Panc1 (cell line): ENCODE measurements around the gene OIP5. TPM values are rescaled to one million over a fixed set of nuclear protein-coding genes. Genes with fewer than 3 reads are reported as not detected.

Experiments used
- ATAC-seq: fragments of 200-7000 bp; cut with Tn5 transposase; 2 replicates; pipeline ENCODE4 v1.9.1; 2020; ENCODE audit warnings: mild to moderate bottlenecking, moderate library complexity
- BruUV-seq: library from RNA; stranded (reverse); fragments of 400-500 nt; replicated peaks from 2 replicates; lab custom pipeline; 2021; lab: Mats Ljungman, UMichigan
- CTCF ChIA-PET: fragments of 300-600 bp; sonication (Branson Sonifier 250); formaldehyde crosslinking; loops from one replicate; lab custom pipeline; 2022; ENCODE audit warnings: antibody characterized with exemption; lab: Charles Lee
- POLR2A ChIA-PET: fragments of 300-600 bp; sonication (Branson Sonifier 250); formaldehyde crosslinking; loops from one replicate; lab custom pipeline; 2022; ENCODE audit warnings: antibody characterized with exemption; lab: Charles Lee
- DNase-seq: peaks from one replicate; pipeline ENCODE4 v3.0.0-alpha.2; 2010; ENCODE audit warnings: low read depth, low spot score
- H3K27ac ChIP-seq: 2 replicates; pipeline ENCODE4 v1.5.1; 2011; ENCODE audit warnings: mild to moderate bottlenecking, low read length, inconsistent platforms
- H3K27me3 ChIP-seq: fragments of 200-500 bp; sonication (Bioruptor generic); 2 replicates; pipeline ENCODE4 v1.6.0; 2014; ENCODE audit warnings: low read length, inconsistent platforms; ENCODE audit not compliant: control insufficient read depth, insufficient read depth
- H3K36me3 ChIP-seq: fragments of 200-500 bp; sonication (Bioruptor generic); 2 replicates; pipeline ENCODE4 v1.5.1; 2014; ENCODE audit warnings: inconsistent platforms, mild to moderate bottlenecking, low read length, moderate library complexity; ENCODE audit not compliant: control insufficient read depth, insufficient read depth
- H3K4me1 ChIP-seq: 2 replicates; pipeline ENCODE4 v1.5.1; 2011; ENCODE audit warnings: inconsistent platforms, mild to moderate bottlenecking, low read length, moderate library complexity; ENCODE audit not compliant: control insufficient read depth, insufficient read depth
- H3K4me3 ChIP-seq, 2 experiments: 2 replicates each; pipeline ENCODE4 v1.5.1; 2011 to 2012; ENCODE audit warnings: low read depth in 2 of 2, low read length in 2 of 2, mild to moderate bottlenecking in 2 of 2, inconsistent platforms in 1 of 2, moderate library complexity in 1 of 2
- H3K9me3 ChIP-seq: fragments of 200-500 bp; sonication (Bioruptor generic); 2 replicates; pipeline ENCODE4 v1.5.1; 2014; ENCODE audit warnings: low read depth, mild to moderate bottlenecking, inconsistent platforms, low read length, moderate library complexity; ENCODE audit not compliant: control insufficient read depth, insufficient read depth
- POLR2AphosphoS5 ChIP-seq: IDR thresholded peaks from 2 replicates; pipeline ENCODE4 v1.6.1; 2012; ENCODE audit warnings: mild to moderate bottlenecking, low read depth, low read length, moderate library complexity
- SIN3A ChIP-seq: IDR thresholded peaks from 2 replicates; pipeline ENCODE4 v1.6.1; 2012; ENCODE audit warnings: low read depth, mild to moderate bottlenecking, low read length, moderate library complexity, borderline replicate concordance; ENCODE audit not compliant: insufficient read depth
- TCF7L2 ChIP-seq: IDR thresholded peaks from 2 replicates; pipeline ENCODE4 v1.6.1; 2011; ENCODE audit warnings: mild to moderate bottlenecking, low read depth, low read length, inconsistent platforms
- in situ Hi-C: cut with HindIII; loops from 2 replicates; pipeline ENCODE4 v1.10.0; 2016; ENCODE audit warnings: low sequenced_read_pairs, low pct_unique_long_range_greater_than_20kb
- intact Hi-C: fragments of 100-400 bp; cut with micrococcal nuclease; formaldehyde crosslinking; loops from one replicate; pipeline ENCODE4 v1.10.0; 2022; ENCODE audit not compliant: unreplicated experiment
- total RNA-seq: library from RNA; stranded (reverse); gene quantifications from one replicate; pipeline ENCODE4 v1.2.1, GENCODE V29; 2021; ENCODE audit not compliant: unreplicated experiment
- TF ChIP-seq, protein P1 (sequence below): fragments of 450-650 bp; IDR thresholded peaks from 2 replicates; pipeline ENCODE4 v1.5.1; 2017; ENCODE audit warnings: mild to moderate bottlenecking
- TF ChIP-seq, protein P2 (sequence below), 2 experiments: IDR thresholded peaks; 2 replicates each; pipeline ENCODE4 v1.6.1; 2011 to 2012; ENCODE audit warnings: low read depth in 2 of 2, control low read depth in 1 of 2, low read length in 1 of 2, mild to moderate bottlenecking in 1 of 2, moderate library complexity in 1 of 2; ENCODE audit not compliant: insufficient read depth in 1 of 2

The OIP5 gene
- total RNA-seq, 1 experiment from 2014 or later: 26.7 TPM

DNA sequence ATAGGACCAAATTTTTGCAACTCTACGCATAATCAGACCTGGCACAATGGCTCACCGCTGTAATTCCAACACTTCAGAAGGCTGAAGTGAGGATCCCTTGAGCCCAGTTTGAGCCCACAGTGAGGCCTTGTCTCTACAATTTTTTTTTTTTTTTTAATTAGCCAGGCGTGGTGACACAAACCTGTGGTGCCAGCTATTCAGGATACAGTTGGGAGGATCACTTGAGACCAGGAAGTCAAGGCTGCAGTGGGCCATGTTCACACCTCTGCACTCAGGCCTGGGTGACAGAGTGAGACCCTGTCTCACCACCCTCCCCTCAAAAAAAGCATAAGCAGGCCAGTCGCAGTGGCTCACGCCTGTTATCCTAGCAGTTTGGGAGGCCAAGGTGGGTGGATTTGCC lies 24.7 kb downstream of the OIP5 start:
- H3K27ac ChIP-seq: no peak overlapping the region
- TF ChIP-seq SIN3A (no peak), TCF7L2 (no peak), POLR2AphosphoS5 (no peak)
- TF ChIP-seq, protein P1, sequence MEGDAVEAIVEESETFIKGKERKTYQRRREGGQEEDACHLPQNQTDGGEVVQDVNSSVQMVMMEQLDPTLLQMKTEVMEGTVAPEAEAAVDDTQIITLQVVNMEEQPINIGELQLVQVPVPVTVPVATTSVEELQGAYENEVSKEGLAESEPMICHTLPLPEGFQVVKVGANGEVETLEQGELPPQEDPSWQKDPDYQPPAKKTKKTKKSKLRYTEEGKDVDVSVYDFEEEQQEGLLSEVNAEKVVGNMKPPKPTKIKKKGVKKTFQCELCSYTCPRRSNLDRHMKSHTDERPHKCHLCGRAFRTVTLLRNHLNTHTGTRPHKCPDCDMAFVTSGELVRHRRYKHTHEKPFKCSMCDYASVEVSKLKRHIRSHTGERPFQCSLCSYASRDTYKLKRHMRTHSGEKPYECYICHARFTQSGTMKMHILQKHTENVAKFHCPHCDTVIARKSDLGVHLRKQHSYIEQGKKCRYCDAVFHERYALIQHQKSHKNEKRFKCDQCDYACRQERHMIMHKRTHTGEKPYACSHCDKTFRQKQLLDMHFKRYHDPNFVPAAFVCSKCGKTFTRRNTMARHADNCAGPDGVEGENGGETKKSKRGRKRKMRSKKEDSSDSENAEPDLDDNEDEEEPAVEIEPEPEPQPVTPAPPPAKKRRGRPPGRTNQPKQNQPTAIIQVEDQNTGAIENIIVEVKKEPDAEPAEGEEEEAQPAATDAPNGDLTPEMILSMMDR: no peak
- TF ChIP-seq, protein P2, sequence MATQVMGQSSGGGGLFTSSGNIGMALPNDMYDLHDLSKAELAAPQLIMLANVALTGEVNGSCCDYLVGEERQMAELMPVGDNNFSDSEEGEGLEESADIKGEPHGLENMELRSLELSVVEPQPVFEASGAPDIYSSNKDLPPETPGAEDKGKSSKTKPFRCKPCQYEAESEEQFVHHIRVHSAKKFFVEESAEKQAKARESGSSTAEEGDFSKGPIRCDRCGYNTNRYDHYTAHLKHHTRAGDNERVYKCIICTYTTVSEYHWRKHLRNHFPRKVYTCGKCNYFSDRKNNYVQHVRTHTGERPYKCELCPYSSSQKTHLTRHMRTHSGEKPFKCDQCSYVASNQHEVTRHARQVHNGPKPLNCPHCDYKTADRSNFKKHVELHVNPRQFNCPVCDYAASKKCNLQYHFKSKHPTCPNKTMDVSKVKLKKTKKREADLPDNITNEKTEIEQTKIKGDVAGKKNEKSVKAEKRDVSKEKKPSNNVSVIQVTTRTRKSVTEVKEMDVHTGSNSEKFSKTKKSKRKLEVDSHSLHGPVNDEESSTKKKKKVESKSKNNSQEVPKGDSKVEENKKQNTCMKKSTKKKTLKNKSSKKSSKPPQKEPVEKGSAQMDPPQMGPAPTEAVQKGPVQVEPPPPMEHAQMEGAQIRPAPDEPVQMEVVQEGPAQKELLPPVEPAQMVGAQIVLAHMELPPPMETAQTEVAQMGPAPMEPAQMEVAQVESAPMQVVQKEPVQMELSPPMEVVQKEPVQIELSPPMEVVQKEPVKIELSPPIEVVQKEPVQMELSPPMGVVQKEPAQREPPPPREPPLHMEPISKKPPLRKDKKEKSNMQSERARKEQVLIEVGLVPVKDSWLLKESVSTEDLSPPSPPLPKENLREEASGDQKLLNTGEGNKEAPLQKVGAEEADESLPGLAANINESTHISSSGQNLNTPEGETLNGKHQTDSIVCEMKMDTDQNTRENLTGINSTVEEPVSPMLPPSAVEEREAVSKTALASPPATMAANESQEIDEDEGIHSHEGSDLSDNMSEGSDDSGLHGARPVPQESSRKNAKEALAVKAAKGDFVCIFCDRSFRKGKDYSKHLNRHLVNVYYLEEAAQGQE (IDR thresholded peaks at IDR 0.05; ENCODE audit: insufficient read depth in 1 of 2, low read depth in 2 of 2, low read length in 1 of 2): no peak
- H3K27me3 ChIP-seq: no peaks in the 10 kb centered on the region
- CTCF ChIA-PET: interaction anchor here (0.6 kb wide), 2 partner anchors 29 to 67 kb away, joined by 5 to 6 read pairs; no protein-coding TSS in a partner anchor
- DNase-seq (no peak), ATAC-seq (no peak)
- POLR2A ChIA-PET: no interaction called here
- peaks cover 4% of the 10 kb centered on the region; the same call in 1 of the 2 replicates for H3K36me3 ChIP-seq
- H3K9me3 ChIP-seq: no peaks in the 10 kb centered on the region
- no TSS peak for BruUV-seq
- intact Hi-C loops: no loop called here
- H3K4me3 ChIP-seq: no peak overlapping the region
- in situ Hi-C loops: no loop called here
- H3K4me1 ChIP-seq: no peaks in the 10 kb centered on the region

DNA sequence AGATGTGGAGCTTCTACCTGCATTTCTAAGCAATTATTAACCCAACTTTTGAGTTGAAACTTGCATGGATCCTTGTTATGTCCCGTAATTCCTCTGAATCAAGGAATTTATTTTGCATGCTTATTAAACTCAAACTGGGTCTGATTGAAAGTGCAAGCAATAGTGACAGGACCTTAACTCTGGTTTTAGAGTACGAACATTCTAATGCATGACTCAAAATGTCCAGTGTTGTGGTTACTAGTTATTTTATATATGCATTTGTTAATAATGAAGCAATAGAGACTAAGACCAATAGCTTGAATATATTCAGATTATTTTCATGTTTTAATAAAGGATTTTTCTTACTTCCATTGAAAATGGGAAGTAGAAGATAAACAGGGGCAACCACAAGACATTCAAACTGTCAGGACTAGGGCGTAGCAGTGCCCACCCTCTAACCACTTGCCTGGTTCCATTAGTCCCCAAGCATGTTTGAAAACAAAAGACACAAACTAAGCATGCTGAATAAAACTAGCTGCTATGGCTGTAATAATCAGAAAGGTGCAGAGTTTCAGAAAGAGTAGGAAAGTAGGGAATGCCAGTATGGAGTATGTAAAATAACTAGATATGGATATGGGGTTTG lies 28.1 kb downstream of the OIP5 start:
- intact Hi-C loops (no loop called here), in situ Hi-C loops (no loop called here)

More for the DNA sequence above, 28.1 kb downstream of the OIP5 start:
- ATAC-seq (no peak), DNase-seq (no peak)
- peaks cover 2% of the 10 kb centered on the region; the same call in 1 of the 2 replicates for H3K36me3 ChIP-seq
- no peaks in the 10 kb centered on the region for H3K4me1 ChIP-seq
- BruUV-seq: TSS peak; percentile 9
- H3K4me3 ChIP-seq: no peak overlapping the region
- no peaks in the 10 kb centered on the region for H3K27me3 ChIP-seq
- H3K9me3 ChIP-seq: no peaks in the 10 kb centered on the region
- TF ChIP-seq, protein P2 (IDR thresholded peaks at IDR 0.05; ENCODE audit: insufficient read depth in 1 of 2, low read depth in 2 of 2, low read length in 1 of 2): no peak
- TF ChIP-seq TCF7L2 (no peak), SIN3A (no peak), POLR2AphosphoS5 (no peak)
- TF ChIP-seq, protein P1: no peak
- ChIA-PET CTCF (no interaction called here), POLR2A (no interaction called here)
- no peak overlapping the region for H3K27ac ChIP-seq
